CD1c-positive myeloid dendritic cell (primary cell): ENCODE data around the gene SPRYD3.
"Not testable (repeated sequence)": the region's sequence is repeated elsewhere in the genome, so short reads cannot be mapped to it uniquely, and the experiment has no call there.

ENCODE experiments used
- DNase-seq: peaks from one replicate; pipeline ENCODE4 v3.0.0-alpha.2; 2016; ENCODE audit errors: extremely low spot score

SPRYD3 gene

DNA sequence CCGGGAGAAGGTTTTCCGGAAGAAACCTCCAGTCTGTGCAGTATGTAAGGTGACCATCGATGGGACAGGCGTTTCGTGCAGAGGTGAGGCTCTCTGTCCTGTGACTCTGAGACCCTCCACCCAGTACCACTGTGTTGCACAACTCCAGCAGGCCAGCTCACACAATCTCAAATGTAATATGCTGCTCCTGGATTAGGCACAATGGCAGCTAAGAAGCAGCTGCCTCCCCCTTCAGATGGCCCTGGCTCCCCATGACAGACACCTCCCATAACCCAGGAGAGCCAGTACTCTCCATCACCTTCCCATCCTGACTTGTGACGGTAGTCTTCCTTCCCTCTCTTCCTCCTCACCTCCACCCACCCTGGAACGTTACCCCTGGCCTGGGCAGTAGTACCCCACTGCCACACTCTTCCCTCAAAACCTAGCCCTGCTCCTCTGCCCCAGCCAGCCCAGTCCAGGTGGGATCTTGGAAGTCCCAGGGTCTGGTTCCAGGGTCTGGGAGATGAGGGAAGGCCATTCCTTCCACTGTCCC, 27.2 kb downstream of the SPRYD3 start:
- no peak for DNase-seq

DNA sequence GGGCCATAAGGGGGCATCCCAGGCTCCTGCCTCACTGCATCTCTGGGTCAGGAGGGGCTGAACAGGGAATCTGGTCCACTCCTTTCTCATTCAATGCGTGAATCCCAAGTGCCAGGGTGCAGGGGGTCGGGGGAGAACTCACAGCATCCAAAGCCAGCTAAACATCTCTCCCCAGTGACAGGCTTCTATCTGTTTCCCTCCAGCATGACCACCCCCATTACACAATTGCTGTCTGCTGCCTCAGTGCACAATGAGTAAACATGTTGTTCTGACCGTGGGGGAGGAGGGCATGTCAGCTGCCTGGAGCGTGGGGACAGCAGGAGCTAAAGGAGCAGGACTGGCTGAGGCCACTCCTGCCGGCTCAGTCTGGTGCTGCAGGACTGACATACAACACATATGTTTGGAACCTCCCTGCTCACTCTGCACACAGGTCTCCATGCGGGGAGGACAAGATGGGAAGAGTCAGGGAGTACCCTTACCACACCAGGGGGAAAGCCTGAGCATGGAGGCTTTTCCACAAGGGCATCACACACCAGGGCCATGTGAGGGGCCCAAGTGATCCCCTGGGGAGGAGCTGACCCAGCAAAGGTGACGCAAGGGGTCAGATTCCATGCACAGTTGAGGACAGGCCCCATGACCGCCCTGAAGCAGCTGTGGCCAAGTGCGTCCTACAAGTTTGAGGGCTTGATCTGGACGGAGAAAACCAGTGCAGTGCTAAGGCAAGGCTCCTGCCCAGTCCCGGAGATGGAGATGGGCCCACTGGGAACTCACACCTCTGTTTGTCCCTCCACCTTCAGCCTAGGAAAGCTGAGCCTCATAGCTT, 27.9 kb downstream of the SPRYD3 start:
- peak; percentile 12 for DNase-seq

DNA sequence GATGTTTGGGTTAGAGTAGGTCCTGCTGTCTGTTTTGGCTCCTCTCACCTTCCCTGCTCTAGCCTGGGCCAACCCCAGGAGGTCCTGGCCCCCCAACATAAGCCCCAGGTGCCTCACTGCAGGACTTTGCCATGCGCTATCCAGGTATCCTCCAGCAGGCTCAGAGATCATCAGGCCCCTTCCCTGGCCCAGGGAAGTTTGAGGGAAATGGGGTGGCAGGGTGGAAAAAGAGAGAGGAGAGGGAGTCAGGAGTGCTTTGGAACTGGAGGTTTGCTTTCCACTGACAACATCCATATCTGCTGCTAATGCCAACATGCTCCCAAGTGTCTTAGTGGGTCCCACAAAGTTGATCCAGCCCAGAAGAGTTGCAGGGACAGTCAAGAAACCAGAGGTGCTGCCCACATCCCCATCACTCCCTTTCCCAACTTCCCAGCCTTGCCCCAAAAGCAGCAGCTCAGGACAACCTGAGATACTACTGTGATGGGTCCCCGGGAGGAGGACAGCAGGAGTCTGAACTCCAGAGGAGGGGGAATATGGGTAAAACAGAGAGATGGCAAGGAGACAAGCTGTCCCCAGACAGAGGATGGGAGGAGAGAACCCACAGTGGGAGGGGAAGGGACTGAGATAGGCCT, 28.6 kb downstream of the SPRYD3 start:
- DNase-seq, result no peak

DNA sequence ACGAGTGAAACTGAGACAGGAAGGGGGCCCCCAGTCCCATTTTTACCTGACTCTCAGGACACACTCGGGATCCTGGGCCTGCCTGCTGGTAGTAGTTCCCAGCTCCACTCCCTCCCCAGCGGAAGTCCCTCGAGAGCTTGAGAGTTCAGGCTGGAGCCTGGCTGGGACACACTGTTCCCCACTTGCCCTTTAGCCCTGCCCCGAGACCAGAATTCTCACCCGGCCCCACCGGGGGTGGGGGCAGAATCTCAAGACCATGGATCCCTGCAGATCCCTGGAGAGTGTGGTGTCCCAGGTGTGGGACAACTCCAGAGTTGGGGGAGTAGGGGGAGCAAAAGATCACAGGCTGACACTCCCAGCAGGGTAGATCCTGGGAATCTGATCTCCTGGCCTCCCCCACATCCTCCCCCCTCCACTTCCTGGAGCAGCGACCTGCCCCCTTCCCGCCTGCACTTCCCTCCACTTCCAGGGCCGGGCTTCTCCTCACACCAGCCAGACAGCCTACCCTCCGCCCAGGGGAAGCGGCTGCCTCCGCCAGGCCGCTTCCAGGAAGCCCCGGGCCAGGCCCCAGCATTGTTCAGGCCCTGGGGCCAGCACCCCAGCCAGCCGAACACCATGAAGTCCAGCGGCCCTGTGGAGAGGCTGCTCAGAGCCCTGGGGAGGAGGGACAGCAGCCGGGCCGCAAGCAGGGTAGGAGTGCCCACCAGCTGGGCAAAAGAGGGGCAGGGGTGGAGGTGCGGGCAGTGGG, 29.4 kb downstream of the SPRYD3 start, which contains the start of gene TNS2:
Gene TNS2, plus strand, starts transcription at position 495 of the 748 bp plus-strand sequence. Its CDS starts 121 bp downstream, at position 616.
- DNase-seq, result peak; percentile 12

DNA sequence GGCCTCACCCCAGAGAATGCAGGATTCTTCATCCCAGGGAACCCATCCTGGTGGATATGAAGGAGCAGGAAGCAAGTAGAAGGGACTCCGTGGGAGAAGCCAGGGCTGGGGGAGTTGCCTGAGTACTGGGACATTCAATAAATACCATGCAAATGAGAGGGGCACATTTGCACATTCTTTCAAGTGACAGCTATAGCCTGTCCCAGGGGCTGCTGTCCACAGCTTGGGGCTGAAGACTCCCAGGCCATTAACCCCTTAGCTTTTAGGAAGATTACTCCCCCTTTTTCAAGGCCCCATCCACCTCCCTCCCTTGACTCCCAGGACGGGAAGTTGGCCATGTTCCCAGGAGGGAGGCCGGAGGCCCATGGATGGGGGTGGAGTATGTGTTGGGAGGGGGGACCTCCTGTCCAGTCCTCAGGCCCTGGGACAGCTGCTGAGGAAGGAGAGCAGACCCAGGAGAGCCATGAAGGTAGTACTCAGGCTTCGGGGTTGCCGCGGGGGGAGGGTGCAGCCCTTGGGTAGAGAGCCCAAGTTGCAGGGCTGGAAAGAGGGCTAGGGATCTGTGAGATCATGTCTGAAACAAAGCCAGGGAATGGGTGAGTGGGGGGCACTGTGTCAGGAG, 30.3 kb downstream of the SPRYD3 start:
- no peak for DNase-seq

DNA sequence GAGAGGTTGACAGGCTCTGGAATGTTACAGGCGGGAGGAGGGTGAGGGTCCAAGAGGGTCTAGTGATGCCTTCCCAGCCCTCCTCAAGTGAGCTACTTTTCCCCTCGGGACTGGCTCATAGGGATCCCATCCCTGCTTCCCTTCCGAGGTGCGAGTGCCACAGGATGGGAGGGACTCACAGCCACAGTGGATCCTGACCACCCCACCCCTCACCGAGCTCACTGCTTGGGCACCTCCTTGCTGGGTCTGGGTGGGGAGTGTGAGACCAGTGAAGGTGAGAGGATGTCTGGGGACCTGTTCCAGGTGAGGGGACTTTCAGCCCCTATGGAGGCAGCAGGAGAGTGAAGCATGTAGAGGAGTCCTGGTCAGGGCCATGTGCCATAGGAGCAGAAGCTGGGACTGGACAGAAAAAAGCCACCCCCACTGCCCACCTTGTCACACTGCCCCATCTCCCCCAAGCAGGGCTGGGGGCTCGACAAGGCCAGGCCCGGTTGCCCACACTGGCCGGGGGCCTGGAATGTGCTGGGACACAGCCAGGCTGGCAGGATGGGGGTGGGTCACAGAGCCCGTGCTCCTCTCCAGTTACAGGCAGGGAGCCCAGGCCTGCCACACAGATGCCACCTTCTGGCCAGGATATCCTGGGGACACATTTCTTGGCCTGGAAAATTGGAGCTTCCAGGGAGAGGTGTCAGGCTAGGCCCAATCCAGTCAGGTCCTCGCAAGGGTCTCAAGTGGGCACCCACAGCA, 31.0 kb downstream of the SPRYD3 start:
- no peak for DNase-seq

DNA sequence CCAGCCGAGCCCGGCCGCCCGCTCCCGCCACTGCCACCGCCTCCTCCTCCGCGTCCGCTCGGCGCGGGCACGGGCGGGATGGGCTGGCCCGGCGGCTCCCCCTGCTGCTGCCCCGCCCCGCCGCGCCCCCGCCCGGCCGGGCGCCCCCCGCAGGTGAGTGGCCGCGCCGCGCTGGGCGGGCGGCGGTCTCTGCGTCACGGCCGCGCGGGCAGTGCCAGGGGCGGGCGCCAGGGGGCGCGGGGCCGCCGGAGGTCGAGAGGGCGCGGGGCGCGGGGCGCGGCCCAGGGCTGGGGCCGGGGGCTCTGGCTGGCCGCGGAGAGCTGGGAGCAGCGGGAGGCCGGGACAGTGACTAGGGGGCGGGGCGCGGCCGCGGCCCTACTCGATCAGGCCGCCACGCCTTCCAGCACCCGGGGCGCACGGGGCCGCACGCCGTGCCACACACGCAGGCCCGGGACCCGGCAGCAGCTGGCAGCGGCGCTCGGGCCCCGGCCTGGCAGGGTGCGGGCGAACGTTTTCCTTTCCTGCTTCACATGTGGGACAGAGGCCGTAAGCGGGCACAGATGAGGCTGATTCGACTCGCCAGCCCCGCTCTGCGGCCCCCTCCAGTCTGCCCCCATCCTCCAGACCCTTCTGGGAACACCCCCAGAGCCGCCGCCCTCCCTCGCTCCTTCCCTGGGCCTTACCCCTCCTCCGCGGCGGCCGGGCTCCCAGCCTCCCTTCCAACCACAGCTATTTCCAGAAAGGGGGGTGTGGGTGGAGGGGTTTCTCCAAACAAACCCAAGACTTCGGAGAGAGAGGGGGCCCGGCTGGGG, 31.8 kb downstream of the SPRYD3 start:
- peak; percentile 74 for DNase-seq

DNA sequence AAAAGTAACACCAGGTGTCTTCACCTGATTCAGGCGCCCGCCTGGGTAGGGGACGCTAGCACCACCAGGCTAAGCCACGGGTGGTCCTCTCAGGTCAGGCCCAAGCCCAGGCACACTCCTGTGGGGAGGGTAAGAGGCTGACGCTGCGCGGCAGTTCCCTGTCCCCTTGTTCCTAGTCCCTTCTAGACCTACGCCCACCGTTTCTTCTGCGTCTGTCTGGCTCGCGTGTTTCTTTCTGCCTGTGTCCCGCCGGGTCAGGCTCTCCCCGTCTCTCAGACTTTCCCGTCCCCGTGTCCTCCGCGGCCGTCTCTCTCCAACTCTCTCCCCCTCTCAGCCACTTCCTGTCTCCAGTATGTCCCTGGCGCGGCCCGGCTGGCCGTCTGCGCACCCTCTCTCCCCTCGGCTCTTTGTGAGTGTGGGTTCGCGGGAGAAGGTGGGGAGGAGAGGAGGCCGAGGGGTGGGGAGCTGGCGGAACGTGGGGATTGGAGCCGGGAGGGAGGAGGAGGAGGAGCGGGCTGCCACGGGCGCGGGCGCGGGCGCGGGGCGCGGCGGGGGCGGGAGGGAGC, 32.5 kb downstream of the SPRYD3 start:
- peak; percentile 68 for DNase-seq

DNA sequence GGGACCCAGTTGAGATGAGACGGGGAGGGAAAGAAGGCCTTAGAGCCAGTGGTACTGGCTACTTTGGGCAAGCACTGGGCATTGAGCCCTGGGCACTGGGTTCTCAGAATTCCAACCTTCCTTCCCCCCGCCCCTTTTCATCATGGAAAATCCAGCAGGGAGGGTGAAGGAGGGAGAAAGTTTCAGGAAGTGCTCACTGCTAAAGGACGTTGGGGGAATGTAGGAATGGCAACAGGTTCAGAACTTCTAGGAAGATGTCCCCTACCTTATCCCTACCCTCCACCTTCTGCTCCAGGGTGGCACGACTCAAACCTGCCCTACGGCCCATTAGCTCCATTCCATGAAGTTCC, 33.5 kb downstream of the SPRYD3 start:
- no peak for DNase-seq

DNA sequence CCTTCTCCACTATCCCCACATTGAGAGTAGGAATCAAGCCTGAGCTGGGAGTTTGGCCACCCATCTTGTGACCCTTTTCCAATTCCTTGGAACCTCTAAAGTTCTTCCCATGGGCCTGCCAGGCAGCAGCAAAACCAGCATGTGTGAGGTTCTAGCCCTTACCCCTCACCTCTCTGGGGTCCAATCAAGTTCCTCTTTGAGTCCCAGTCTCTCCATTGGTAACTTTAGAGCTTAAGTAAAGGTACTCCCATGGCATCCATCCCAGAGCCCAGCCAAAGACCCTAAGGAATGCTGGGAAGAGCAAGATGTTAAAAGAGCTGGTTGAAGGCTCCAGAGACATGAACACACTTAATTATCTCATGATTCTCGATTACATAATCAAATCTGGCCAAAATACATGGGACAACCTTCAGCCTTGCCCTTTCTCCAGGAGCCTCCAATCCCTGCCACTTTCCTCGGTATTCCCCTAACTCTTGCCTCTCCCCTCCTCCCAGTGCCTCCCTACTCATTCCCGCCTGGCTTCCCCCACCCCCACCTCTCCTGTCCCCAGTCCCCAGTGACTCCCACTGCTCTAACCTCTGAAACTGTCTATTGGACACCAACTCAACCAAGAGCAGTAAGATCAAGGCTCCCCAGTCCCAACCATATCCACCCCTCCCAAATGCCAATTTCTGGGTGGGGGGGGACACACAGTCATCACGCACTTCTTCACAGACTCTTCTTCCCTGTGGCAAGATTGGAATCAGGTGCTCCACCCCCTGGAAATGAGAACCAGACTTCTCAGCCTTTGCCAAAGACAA, 34.1 kb downstream of the SPRYD3 start:
- no peak for DNase-seq

DNA sequence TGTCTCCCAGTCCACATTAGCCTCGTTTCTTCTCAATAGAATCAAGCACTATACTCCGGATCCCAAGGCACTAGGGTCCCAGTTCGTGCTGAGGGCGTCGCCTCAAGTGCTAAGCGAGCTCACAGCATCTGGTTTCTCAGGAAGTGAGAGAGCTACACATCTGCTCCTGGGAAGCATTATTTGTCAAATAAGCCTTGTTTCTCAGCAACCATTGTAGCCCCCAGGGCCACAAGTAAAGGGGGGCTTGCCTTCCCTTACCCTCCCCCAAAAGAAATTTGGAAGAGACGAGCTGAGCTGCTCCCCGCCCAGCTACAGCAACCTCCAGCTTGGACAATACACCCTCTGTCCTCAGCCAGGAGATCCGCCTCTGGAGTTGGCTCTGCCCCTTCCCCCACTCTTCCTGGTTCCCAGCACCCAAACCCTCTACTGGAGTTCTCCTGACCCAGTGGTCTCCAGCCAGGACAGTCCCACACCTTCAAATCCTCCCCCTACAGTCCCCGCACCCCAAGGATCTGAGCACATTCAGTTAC, 35.1 kb downstream of the SPRYD3 start:
- DNase-seq, result no peak

DNA sequence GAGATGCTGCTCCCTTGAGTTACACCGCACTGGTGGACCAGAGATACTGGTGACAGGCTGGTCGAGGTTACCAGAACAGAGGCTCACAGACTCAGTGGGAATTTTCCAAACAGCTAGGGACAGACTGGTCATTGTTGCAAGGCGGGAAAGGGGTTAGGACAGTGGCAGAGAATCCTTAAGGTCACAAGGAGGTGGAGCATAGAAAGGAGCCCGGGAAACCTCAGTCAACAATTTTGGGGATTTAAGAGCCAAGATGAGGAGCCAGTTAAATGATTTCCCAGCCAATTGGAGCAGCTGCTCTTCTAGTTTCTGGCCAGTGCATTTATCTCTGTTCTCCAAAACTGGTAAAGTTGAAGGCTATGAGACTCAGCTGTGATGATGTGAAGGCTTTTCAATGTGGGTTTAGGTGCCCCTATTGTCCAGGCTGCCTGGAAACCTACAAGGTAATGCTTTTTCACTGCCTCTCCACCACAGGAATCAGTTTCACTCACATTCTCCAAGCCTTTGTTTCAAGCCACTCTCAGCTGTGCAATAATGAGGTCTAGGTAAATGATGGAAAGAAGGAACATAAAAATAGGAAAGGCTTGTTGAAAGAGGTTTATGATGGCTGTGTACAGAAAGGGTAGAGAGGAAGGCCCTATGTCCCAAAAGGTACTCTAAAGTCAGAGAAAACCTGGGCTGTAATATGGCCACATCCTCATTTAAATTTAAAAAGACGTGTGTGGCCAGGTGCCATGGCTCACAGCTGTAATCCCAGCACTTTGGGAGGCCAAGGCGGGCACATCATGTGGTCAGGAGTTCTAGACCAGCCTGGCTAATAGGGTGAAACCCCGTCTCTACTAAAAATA, 36.4 kb downstream of the SPRYD3 start:
- DNase-seq, result no peak

DNA sequence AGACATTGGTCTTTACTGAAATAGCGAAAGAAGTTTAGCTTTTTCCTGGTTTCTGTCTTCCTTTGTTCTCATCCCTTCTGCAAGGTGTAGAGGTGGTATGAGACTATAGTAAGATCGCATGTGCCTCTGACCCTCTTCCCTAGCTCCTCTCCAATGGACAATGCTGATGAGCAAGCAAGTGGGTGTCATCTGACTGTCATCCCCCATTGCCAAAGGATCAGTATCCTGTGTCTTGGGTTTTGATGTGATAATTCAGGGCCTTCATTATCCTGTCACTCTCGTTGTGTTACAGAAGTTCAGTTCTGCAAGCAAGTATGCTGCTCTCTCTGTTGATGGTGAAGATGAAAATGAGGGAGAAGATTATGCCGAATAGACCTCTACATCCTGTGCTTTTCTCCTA, 39.3 kb downstream of the SPRYD3 start:
- no peak for DNase-seq

DNA sequence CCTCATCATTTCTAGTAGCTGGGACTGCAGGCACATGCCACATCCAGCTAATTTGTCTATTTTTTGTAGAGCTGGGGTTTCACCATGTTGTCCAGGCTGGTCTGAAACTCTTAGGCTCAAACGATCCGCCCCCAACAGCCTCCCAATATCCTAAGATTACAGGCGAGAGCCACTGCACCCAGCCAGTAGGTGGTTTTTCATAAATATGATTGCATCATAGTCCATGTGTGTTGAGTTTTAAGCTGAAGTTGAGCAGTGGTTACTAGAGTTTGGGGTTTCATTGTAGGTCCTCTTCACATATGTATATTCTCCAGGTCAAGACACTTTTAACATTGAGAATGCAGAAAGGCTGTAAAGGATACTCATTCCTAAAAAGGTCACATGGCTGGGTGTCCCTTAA, 42.4 kb downstream of the SPRYD3 start:
- no peak for DNase-seq

DNA sequence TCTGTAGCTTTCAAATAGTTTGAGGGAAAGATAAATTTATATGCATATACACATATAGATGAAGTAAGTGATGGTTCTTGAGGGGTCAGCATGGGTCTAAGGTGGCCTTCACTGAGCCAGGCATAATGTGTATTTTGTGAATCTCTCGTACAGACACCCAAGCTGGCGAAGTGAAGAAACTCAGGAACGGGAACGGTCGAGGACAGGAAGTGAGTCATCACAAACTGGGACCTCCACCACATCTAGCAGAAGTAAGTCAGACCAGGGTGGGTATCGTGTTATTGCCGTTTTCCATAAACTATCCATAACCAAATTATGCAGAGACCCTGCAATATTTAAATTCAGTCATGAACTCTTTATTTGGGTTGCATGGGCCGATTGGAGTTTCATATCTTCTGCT, 44.7 kb downstream of the SPRYD3 start:
- no peak for DNase-seq

DNA sequence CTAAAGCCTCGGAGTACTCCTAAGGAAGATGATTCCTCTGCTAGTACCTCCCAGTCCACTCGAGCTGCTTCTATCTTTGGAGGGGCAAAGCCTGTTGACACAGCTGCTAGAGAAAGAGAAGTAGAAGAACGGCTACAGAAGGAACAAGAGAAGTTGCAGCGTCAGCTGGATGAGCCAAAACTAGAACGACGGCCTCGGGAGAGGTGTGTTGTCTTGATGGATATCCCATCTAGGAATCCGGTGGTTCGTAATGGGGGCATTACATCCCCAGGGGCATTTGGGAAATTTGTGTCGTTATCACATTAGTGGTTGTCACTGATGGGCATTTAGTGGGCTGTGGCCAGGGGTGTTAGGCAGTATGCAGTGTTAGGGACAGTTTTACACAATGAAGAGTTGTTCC, 45.4 kb downstream of the SPRYD3 start:
- DNase-seq, result not testable (repeated sequence)

DNA sequence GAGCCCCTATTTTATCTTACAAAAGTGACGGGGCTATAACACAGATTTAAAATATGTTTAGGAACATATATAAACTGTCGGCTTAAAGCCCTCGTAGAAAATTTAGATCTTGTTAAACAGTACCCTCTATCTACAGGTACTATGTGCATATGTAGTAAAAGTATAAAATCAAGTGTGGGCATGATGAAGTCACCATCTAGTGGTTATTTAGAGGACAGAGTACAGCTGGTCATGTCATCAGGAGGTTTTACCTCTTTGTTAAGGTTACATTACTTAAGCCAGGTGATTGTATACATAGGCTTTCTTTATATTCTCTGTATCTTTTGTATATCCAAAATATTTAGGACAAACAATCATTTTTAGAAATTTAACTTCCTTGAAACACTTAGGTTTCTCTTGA, 47.6 kb downstream of the SPRYD3 start:
- DNase-seq, result no peak

DNA sequence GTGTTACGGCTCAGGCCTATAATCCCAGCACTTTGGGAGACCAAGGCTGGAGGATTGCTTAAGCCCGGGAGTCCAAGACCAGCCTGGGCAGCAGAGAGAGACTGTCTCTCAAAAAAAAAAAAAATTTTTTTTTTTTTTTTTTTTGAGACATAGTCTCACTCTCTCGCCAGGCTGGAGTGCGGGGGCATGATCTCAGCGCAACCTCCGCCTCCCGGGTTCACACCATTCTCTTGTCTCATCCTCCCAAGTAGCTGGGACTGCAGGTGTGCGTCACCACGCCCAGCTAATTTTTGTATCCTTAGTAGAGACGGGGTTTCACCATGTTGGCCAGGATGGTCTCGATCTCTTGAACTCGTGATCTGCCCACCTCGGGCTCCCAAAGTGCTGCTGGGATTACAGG, 52.2 kb downstream of the SPRYD3 start:
- DNase-seq, result not testable (repeated sequence)
